HepG2 (cell line): ENCODE measurements around the gene SLC39A2. TPM values are rescaled to one million over a fixed set of nuclear protein-coding genes. Genes with fewer than 3 reads are reported as not detected.
A peak's percentile ranks its signal among the peaks of the same experiment; 100 is the strongest.

Experiments used
- GABPB1 ChIP-seq: IDR thresholded peaks from 2 replicates; pipeline ENCODE4 v1.6.1; 2016; ENCODE audit warnings: mild to moderate bottlenecking, missing genetic modification reagents, moderate library complexity, missing compliant biosample characterization
- GATAD2A ChIP-seq: IDR thresholded peaks from 2 replicates; pipeline ENCODE4 v1.6.1; 2016
- HMG20B ChIP-seq: conservative IDR thresholded peaks from 2 replicates; pipeline ENCODE4 v1.6.1; 2016; ENCODE audit warnings: missing genetic modification reagents, missing compliant biosample characterization
- HNRNPLL ChIP-seq: fragments of 200-400 bp; formaldehyde crosslinking; IDR thresholded peaks from 2 replicates; pipeline ENCODE4 v1.6.1; 2017; ENCODE audit warnings: mild to moderate bottlenecking, low read depth, low read length; ENCODE audit not compliant: poor library complexity, severe bottlenecking
- HOXD1 ChIP-seq: sonication (generic); formaldehyde crosslinking; IDR thresholded peaks from 2 replicates; pipeline ENCODE4 v1.5.0; 2020; ENCODE audit warnings: missing genetic modification reagents
- KAT7 ChIP-seq: IDR thresholded peaks from 2 replicates; pipeline ENCODE4 v1.6.1; 2018; ENCODE audit warnings: borderline replicate concordance, missing compliant biosample characterization
- POLR2AphosphoS5 ChIP-seq: IDR thresholded peaks from 2 replicates; pipeline ENCODE4 v1.6.1; 2012; ENCODE audit warnings: low read depth, low read length
- RARG ChIP-seq: sonication (generic); formaldehyde crosslinking; IDR thresholded peaks from 2 replicates; pipeline ENCODE4 v1.4.0; 2020; ENCODE audit warnings: low read depth, mild to moderate bottlenecking, missing genetic modification reagents
- SETDB1 ChIP-seq: sonication (generic); formaldehyde crosslinking; IDR thresholded peaks from 2 replicates; pipeline ENCODE4 v1.5.1; 2020; ENCODE audit warnings: missing genetic modification reagents, mild to moderate bottlenecking, borderline replicate concordance
- SNAI1 ChIP-seq: sonication (generic); formaldehyde crosslinking; IDR thresholded peaks from 2 replicates; pipeline ENCODE4 v1.5.0; 2020; ENCODE audit warnings: mild to moderate bottlenecking, missing genetic modification reagents, borderline replicate concordance
- ZBTB39 ChIP-seq: sonication (generic); formaldehyde crosslinking; IDR thresholded peaks from 2 replicates; pipeline ENCODE4 v1.5.0; 2020; ENCODE audit warnings: missing genetic modification reagents
- ZNF383 ChIP-seq: sonication (generic); formaldehyde crosslinking; IDR thresholded peaks from 2 replicates; pipeline ENCODE4 v1.4.0; 2020; ENCODE audit warnings: missing genetic modification reagents, mild to moderate bottlenecking, borderline replicate concordance
- ZNF598 ChIP-seq: sonication (generic); formaldehyde crosslinking; IDR thresholded peaks from 2 replicates; pipeline ENCODE4 v1.5.1; 2020; ENCODE audit warnings: mild to moderate bottlenecking, missing genetic modification reagents, borderline replicate concordance
- ZNF672 ChIP-seq: sonication (generic); formaldehyde crosslinking; IDR thresholded peaks from 2 replicates; pipeline ENCODE4 v1.8.1; 2022; ENCODE audit warnings: missing genetic modification reagents
- ZNF713 ChIP-seq: sonication (generic); formaldehyde crosslinking; IDR thresholded peaks from 2 replicates; pipeline ENCODE4 v1.4.0; 2020; ENCODE audit warnings: mild to moderate bottlenecking, missing genetic modification reagents
- ZSCAN25 ChIP-seq: sonication (generic); formaldehyde crosslinking; IDR thresholded peaks from 2 replicates; pipeline ENCODE4 v1.8.0; 2022; ENCODE audit warnings: mild to moderate bottlenecking, missing genetic modification reagents
- ZSCAN29 ChIP-seq: sonication (generic); formaldehyde crosslinking; conservative IDR thresholded peaks from 2 replicates; pipeline ENCODE4 v1.4.0; 2020; ENCODE audit warnings: mild to moderate bottlenecking, missing genetic modification reagents
- polyA plus RNA-seq, 8 experiments: library from polyadenylated mRNA; depleted of rRNA in 3 of 8; stranded (reverse) in 7 of 8; unstranded in 1 of 8; fragments of >200 nt; fragmentation: Illumina TruSeq in 4 of 8; extraction: Trizol in 4 of 8; gene quantifications; 2 replicates each; pipeline versions ENCODE4 v1.2.1 to v1.2.3, GENCODE V29; 2011 to 2016; ENCODE audit warnings: low read depth in 4 of 8, missing spikeins in 1 of 8, mixed read lengths in 1 of 8; ENCODE audit not compliant: insufficient read depth in 1 of 8
- total RNA-seq, 5 experiments: library from RNA; depleted of rRNA; stranded (reverse); fragments of >200 nt; fragmentation: Illumina TruSeq; extraction: Trizol; gene quantifications; 2 replicates each; pipeline ENCODE4 v1.2.3, GENCODE V29; 2016; ENCODE audit warnings: low read depth in 1 of 5
- TF ChIP-seq, protein P1 (sequence below): sonication (generic); formaldehyde crosslinking; IDR thresholded peaks from 2 replicates; pipeline ENCODE4 v1.4.0; 2020; ENCODE audit warnings: missing genetic modification reagents; ENCODE audit errors: not compliant biosample characterization
- TF ChIP-seq, protein P2 (sequence below): sonication (generic); formaldehyde crosslinking; IDR thresholded peaks from 2 replicates; pipeline ENCODE4 v1.8.1; 2023; ENCODE audit warnings: mild to moderate bottlenecking, missing genetic modification reagents
- TF ChIP-seq, protein P3 (sequence below): IDR thresholded peaks from 2 replicates; pipeline ENCODE4 v1.6.1; 2016; ENCODE audit warnings: low read depth, missing genetic modification reagents, missing compliant biosample characterization

The SLC39A2 gene
- total and polyA plus RNA-seq, 2 of the 13 experiments (the other 11 are each of a cell fraction or from before 2014, with no cell fraction given): 0.08 to 0.11 TPM

- TF ChIP-seq, protein P1, sequence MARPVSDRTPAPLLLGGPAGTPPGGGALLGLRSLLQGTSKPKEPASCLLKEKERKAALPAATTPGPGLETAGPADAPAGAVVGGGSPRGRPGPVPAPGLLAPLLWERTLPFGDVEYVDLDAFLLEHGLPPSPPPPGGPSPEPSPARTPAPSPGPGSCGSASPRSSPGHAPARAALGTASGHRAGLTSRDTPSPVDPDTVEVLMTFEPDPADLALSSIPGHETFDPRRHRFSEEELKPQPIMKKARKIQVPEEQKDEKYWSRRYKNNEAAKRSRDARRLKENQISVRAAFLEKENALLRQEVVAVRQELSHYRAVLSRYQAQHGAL (CRISPR knock-in tag): no peak
- TF ChIP-seq HNRNPLL (no peak), SNAI1 (no peak), POLR2AphosphoS5 (peak; percentile 63), ZBTB39 (CRISPR knock-in tag) (no peak), KAT7 (CRISPR knock-in tag) (no peak), ZNF713 (CRISPR knock-in tag) (no peak), HOXD1 (CRISPR knock-in tag) (no peak), ZNF672 (no peak), ZNF383 (CRISPR knock-in tag) (no peak), ZSCAN29 (CRISPR knock-in tag) (no peak), GABPB1 (CRISPR knock-in tag) (no peak), ZSCAN25 (CRISPR knock-in tag) (0 out of 2 replicates have a peak, but pooled peaks have one; percentile 26), HMG20B (CRISPR knock-in tag) (no peak), GATAD2A (CRISPR knock-in tag) (peak; percentile 22; the same call in 1 of the 2 replicates), ZNF598 (CRISPR knock-in tag) (no peak), RARG (no peak), SETDB1 (CRISPR knock-in tag) (no peak; the same call in 1 of the 2 replicates)
- TF ChIP-seq, protein P2, sequence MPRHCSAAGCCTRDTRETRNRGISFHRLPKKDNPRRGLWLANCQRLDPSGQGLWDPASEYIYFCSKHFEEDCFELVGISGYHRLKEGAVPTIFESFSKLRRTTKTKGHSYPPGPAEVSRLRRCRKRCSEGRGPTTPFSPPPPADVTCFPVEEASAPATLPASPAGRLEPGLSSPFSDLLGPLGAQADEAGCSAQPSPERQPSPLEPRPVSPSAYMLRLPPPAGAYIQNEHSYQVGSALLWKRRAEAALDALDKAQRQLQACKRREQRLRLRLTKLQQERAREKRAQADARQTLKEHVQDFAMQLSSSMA: no peak
- TF ChIP-seq, protein P3, sequence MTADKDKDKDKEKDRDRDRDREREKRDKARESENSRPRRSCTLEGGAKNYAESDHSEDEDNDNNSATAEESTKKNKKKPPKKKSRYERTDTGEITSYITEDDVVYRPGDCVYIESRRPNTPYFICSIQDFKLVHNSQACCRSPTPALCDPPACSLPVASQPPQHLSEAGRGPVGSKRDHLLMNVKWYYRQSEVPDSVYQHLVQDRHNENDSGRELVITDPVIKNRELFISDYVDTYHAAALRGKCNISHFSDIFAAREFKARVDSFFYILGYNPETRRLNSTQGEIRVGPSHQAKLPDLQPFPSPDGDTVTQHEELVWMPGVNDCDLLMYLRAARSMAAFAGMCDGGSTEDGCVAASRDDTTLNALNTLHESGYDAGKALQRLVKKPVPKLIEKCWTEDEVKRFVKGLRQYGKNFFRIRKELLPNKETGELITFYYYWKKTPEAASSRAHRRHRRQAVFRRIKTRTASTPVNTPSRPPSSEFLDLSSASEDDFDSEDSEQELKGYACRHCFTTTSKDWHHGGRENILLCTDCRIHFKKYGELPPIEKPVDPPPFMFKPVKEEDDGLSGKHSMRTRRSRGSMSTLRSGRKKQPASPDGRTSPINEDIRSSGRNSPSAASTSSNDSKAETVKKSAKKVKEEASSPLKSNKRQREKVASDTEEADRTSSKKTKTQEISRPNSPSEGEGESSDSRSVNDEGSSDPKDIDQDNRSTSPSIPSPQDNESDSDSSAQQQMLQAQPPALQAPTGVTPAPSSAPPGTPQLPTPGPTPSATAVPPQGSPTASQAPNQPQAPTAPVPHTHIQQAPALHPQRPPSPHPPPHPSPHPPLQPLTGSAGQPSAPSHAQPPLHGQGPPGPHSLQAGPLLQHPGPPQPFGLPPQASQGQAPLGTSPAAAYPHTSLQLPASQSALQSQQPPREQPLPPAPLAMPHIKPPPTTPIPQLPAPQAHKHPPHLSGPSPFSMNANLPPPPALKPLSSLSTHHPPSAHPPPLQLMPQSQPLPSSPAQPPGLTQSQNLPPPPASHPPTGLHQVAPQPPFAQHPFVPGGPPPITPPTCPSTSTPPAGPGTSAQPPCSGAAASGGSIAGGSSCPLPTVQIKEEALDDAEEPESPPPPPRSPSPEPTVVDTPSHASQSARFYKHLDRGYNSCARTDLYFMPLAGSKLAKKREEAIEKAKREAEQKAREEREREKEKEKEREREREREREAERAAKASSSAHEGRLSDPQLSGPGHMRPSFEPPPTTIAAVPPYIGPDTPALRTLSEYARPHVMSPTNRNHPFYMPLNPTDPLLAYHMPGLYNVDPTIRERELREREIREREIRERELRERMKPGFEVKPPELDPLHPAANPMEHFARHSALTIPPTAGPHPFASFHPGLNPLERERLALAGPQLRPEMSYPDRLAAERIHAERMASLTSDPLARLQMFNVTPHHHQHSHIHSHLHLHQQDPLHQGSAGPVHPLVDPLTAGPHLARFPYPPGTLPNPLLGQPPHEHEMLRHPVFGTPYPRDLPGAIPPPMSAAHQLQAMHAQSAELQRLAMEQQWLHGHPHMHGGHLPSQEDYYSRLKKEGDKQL (CRISPR knock-in tag): no peak
These were observed 39.6 kb downstream of the SLC39A2 start (continued) for GRCh38 chr14:21038441-21039422.
